ENCODE results near the gene MPRIP. TPM values are rescaled to one million over a fixed set of nuclear protein-coding genes. Genes with fewer than 3 reads are reported as not detected.

The MPRIP gene
- total and polyA plus RNA-seq, 2 of the 13 experiments (the other 11 are each of a cell fraction or from before 2014, with no cell fraction given): 50.2 to 52.4 TPM

GRCh38 chr17:17079761-17080160 is 37.5 kb downstream of the MPRIP start:
- Histone ChIP-seq H3K4me1 (ENCODE audit: insufficient read depth, low read length) (peaks cover 51% of the 10 kb centered on the region), H3K9ac (ENCODE audit: insufficient read depth, low read depth, low read length) (no peak overlapping the region), H3K4me2 (ENCODE audit: low read depth, low read length) (no peak overlapping the region), H3K4me3 (replicated peaks in 1 of 3; ENCODE audit: insufficient read depth in 1 of 3, low read depth in 2 of 3, low read length in 3 of 3) (no peak overlapping the region), H3K27ac (ENCODE audit: extremely low read length, insufficient read depth, low read length) (no peak overlapping the region), H3K79me2 (ENCODE audit: insufficient read depth, low read length) (peaks cover 3% of the 10 kb centered on the region), H2AFZ (ENCODE audit: low read length) (no peak overlapping the region), H3K27me3 (ENCODE audit: control insufficient read depth in 1 of 2, insufficient read depth in 2 of 2, low read length in 2 of 2) (no peaks in the 10 kb centered on the region), H3K9me3 (ENCODE audit: low read length) (no peaks in the 10 kb centered on the region), H4K20me1 (ENCODE audit: insufficient read depth, low read length) (no peaks in the 10 kb centered on the region), H3K36me3 (replicated peaks in 1 of 2; ENCODE audit: control insufficient read depth in 1 of 2, insufficient read depth in 2 of 2, low read length in 2 of 2) (peaks cover 7 to 23% of the 10 kb centered on the region in 2 experiments; a peak in 3 of 5 replicates)
- POLR2A ChIA-PET: no interaction called here
- intact Hi-C loops (cut with micrococcal nuclease; ENCODE audit: unreplicated experiment) (loop anchor here (5.0 kb wide), 1 partner anchor 37 kb away; the partner anchor contains the start of gene MPRIP), in situ Hi-C loops (cut with HindIII; ENCODE audit: extremely low pct_ligation_motif_present, low pct_unique_long_range_greater_than_20kb) (no loop called here)
- FAIRE-seq (no peak), DNase-seq (ENCODE audit: low spot score) (no peak), ATAC-seq (no peak)
- TF ChIP-seq ZNF687 (CRISPR knock-in tag; IDR thresholded peaks at IDR 0.05) (peak; percentile 18; the same call in 1 of the 2 replicates), TAF1 (CRISPR knock-in tag; IDR thresholded peaks at IDR 0.05) (no peak)
- WGBS (ENCODE audit: low lambda C conversion rate): 92% methylated on average over 6 of the region's 6 CpGs
- no TSS peak for BruUV-seq (replicated peaks)
- CTCF ChIA-PET (ENCODE audit: low intra/inter-chr PET ratio, low total read pairs): no interaction called here

- Histone ChIP-seq H3K36me3 (replicated peaks in 1 of 2; ENCODE audit: control insufficient read depth in 1 of 2, insufficient read depth in 2 of 2, low read length in 2 of 2) (peaks cover 7 to 22% of the 10 kb centered on the region in 2 experiments; a peak in 3 of 5 replicates), H4K20me1 (ENCODE audit: insufficient read depth, low read length) (no peaks in the 10 kb centered on the region), H3K4me1 (ENCODE audit: insufficient read depth, low read length) (peaks cover 51% of the 10 kb centered on the region)
- TF ChIP-seq GATA4 (IDR thresholded peaks at IDR 0.05; ENCODE audit: borderline replicate concordance, low read depth): no peak
- no peak for TF ChIP-seq DPF2 (CRISPR knock-in tag; IDR thresholded peaks at IDR 0.05; ENCODE audit: borderline replicate concordance, low read depth)
- no peak for TF ChIP-seq ZNF329 (CRISPR knock-in tag; IDR thresholded peaks at IDR 0.05; ENCODE audit: low read depth)
- no peak for TF ChIP-seq ZNF660 (CRISPR knock-in tag; IDR thresholded peaks at IDR 0.05; ENCODE audit: borderline replicate concordance, low read depth)
- TF ChIP-seq FOXP1 (IDR thresholded peaks at IDR 0.05): no peak
- TF ChIP-seq FOXP1 (CRISPR knock-in tag; IDR thresholded peaks at IDR 0.05): no peak
- TF ChIP-seq ZBTB25 (CRISPR knock-in tag; IDR thresholded peaks at IDR 0.05): no peak
- no peak for TF ChIP-seq FOXC1 (CRISPR knock-in tag; IDR thresholded peaks at IDR 0.05; ENCODE audit: borderline replicate concordance)
- TF ChIP-seq ZNF773 (CRISPR knock-in tag; IDR thresholded peaks at IDR 0.05; ENCODE audit: borderline replicate concordance): no peak
- no peak for TF ChIP-seq ZBTB34 (CRISPR knock-in tag; IDR thresholded peaks at IDR 0.05)
Observed at GRCh38 chr17:17080181-17080631, 37.9 kb downstream of the MPRIP start.

More at GRCh38 chr17:17080181-17080631, 37.9 kb downstream of the MPRIP start:
- Histone ChIP-seq H3K4me3 (replicated peaks in 1 of 3; ENCODE audit: insufficient read depth in 1 of 3, low read depth in 2 of 3, low read length in 3 of 3) (no peak overlapping the region), H3K79me2 (ENCODE audit: insufficient read depth, low read length) (no peaks in the 10 kb centered on the region), H3K9ac (ENCODE audit: insufficient read depth, low read depth, low read length) (no peak overlapping the region), H3K27me3 (ENCODE audit: control insufficient read depth in 1 of 2, insufficient read depth in 2 of 2, low read length in 2 of 2) (no peaks in the 10 kb centered on the region), H2AFZ (ENCODE audit: low read length) (no peak overlapping the region), H3K4me2 (ENCODE audit: low read depth, low read length) (no peak overlapping the region), H3K9me3 (ENCODE audit: low read length) (no peaks in the 10 kb centered on the region), H3K27ac (ENCODE audit: extremely low read length, insufficient read depth, low read length) (no peak overlapping the region)
- FAIRE-seq: no peak
- WGBS (ENCODE audit: low lambda C conversion rate): 100% methylated on average over 1 of the region's 3 CpGs
- DNase-seq (ENCODE audit: low spot score): no peak
- no TSS peak for BruUV-seq (replicated peaks)
- no peak for ATAC-seq
- intact Hi-C loops (cut with micrococcal nuclease; ENCODE audit: unreplicated experiment): no loop called here
- ChIA-PET CTCF (ENCODE audit: low intra/inter-chr PET ratio, low total read pairs) (no interaction called here), POLR2A (no interaction called here)
- in situ Hi-C loops (cut with HindIII; ENCODE audit: extremely low pct_ligation_motif_present, low pct_unique_long_range_greater_than_20kb): no loop called here
